H1 (cell line): Measurements from ENCODE around the gene TNC. TPM values are rescaled to one million over a fixed set of nuclear protein-coding genes. Genes with fewer than 3 reads are reported as not detected.

ENCODE experiments used
- CTCF ChIA-PET: fragments of 300-600 bp; sonication (Branson Sonifier 250); formaldehyde crosslinking; loops from one replicate; lab custom pipeline; 2021; ENCODE audit not compliant: partially characterized antibody; lab: Charles Lee
- POLR2A ChIA-PET: fragments of 300-600 bp; sonication (Branson Sonifier 250); formaldehyde crosslinking; loops from one replicate; lab custom pipeline; 2021; ENCODE audit warnings: inconsistent platforms; ENCODE audit not compliant: partially characterized antibody; lab: Charles Lee
- DNase-seq, 2 experiments: peaks; one replicate each; pipeline versions ENCODE4 v3.0.0 to v3.0.0-alpha.2; 2010 to 2022; ENCODE audit warnings: low spot score in 2 of 2, low read depth in 1 of 2, mixed read lengths in 1 of 2
- FAIRE-seq: peaks from 2 replicates; lab custom pipeline; 2011; peaks lifted over from hg19 to GRCh38; lab: Jason Lieb, UNC
- H2AFZ ChIP-seq: 2 replicates; pipeline ENCODE4 v1.8.1; 2012; ENCODE audit warnings: low read length, inconsistent platforms
- H2AK5ac ChIP-seq: 2 replicates; pipeline ENCODE4 v1.6.1; 2013; ENCODE audit warnings: low read depth, low read length
- H2BK120ac ChIP-seq: replicated peaks from 2 replicates; pipeline ENCODE3; 2013; ENCODE audit warnings: low read depth, low read length, inconsistent platforms
- H2BK12ac ChIP-seq: 2 replicates; pipeline ENCODE4 v1.6.1; 2013; ENCODE audit warnings: low read depth, low read length
- H2BK15ac ChIP-seq: 2 replicates; pipeline ENCODE4 v1.6.1; 2013; ENCODE audit warnings: low read length
- H2BK20ac ChIP-seq: 2 replicates; pipeline ENCODE4 v1.6.1; 2013; ENCODE audit warnings: low read length
- H2BK5ac ChIP-seq: 2 replicates; pipeline ENCODE4 v1.6.1; 2013; ENCODE audit warnings: low read depth, low read length
- H3K14ac ChIP-seq: 2 replicates; pipeline ENCODE4 v1.6.1; 2013; ENCODE audit warnings: inconsistent platforms; ENCODE audit not compliant: insufficient read length
- H3K18ac ChIP-seq: 2 replicates; pipeline ENCODE4 v1.6.1; 2013; ENCODE audit warnings: low read length; ENCODE audit errors: extremely low read depth
- H3K23ac ChIP-seq: 2 replicates; pipeline ENCODE4 v1.6.1; 2013; ENCODE audit warnings: inconsistent platforms; ENCODE audit not compliant: insufficient read length
- H3K23me2 ChIP-seq: 2 replicates; pipeline ENCODE4 v1.6.1; 2013; ENCODE audit warnings: low read depth, low read length
- H3K27ac ChIP-seq: 2 replicates; pipeline ENCODE4 v1.6.1; 2011; ENCODE audit warnings: low read depth, low read length, inconsistent platforms
- H3K27me3 ChIP-seq, 4 experiments: replicated peaks in 1 of 4; 1 replicate in 1 of 4; 2 replicates in 3 of 4; pipeline versions ENCODE4 v1.6.1 to v1.8.1; 2011 to 2013; ENCODE audit warnings: low read length in 3 of 4, mild to moderate bottlenecking in 3 of 4, inconsistent platforms in 2 of 4, mixed read lengths in 2 of 4, moderate library complexity in 1 of 4; ENCODE audit not compliant: control insufficient read depth in 3 of 4, insufficient read depth in 3 of 4; ENCODE audit errors: extremely low read depth in 1 of 4
- H3K36me3 ChIP-seq, 4 experiments: 2 replicates each; pipeline versions ENCODE4 v1.6.1 to v1.8.1; 2011 to 2013; ENCODE audit warnings: mild to moderate bottlenecking in 4 of 4, low read length in 3 of 4, moderate library complexity in 2 of 4, control low read depth in 1 of 4, inconsistent platforms in 1 of 4; ENCODE audit not compliant: insufficient read depth in 4 of 4, control insufficient read depth in 2 of 4
- H3K4ac ChIP-seq: replicated peaks from 2 replicates; pipeline ENCODE3; 2013; ENCODE audit warnings: low read length, low read depth, mixed read lengths, inconsistent platforms; ENCODE audit not compliant: insufficient read length
- H3K4me1 ChIP-seq, 4 experiments: replicated peaks in 1 of 4; 1 replicate in 1 of 4; 2 replicates in 3 of 4; pipeline versions ENCODE4 v1.6.1 to v1.8.1; 2011 to 2013; ENCODE audit warnings: low read length in 3 of 4, inconsistent platforms in 2 of 4, mixed read lengths in 1 of 4; ENCODE audit not compliant: insufficient read depth in 4 of 4, control insufficient read depth in 3 of 4
- H3K4me2 ChIP-seq, 2 experiments: 2 replicates each; pipeline versions ENCODE4 v1.6.1 to v1.8.1; 2011 to 2013; ENCODE audit warnings: low read depth in 2 of 2, low read length in 2 of 2, control low read depth in 1 of 2, inconsistent platforms in 1 of 2, mild to moderate bottlenecking in 1 of 2; ENCODE audit not compliant: insufficient read depth in 1 of 2
- H3K4me3 ChIP-seq, 4 experiments: fragments of 200-600, 300-600 bp in 1 of 4; sonication (generic), shearing (Covaris generic), sonication (Bioruptor Twin) in 1 of 4; 2 replicates each; pipeline versions ENCODE4 v1.5.1 to v1.8.1; 2011 to 2016; ENCODE audit warnings: low read length in 4 of 4, low read depth in 3 of 4, control low read depth in 2 of 4, inconsistent platforms in 2 of 4, mild to moderate bottlenecking in 2 of 4, mixed read lengths in 1 of 4, moderate library complexity in 1 of 4; ENCODE audit not compliant: insufficient read depth in 2 of 4; ENCODE audit errors: extremely low read depth in 1 of 4
- H3K56ac ChIP-seq: replicated peaks from 2 replicates; pipeline ENCODE3; 2013; ENCODE audit warnings: low read depth, mild to moderate bottlenecking, mixed read lengths, low read length, inconsistent platforms; ENCODE audit not compliant: insufficient read length
- H3K79me1 ChIP-seq: 2 replicates; pipeline ENCODE4 v1.6.1; 2013; ENCODE audit warnings: low read depth, low read length, control low read depth
- H3K79me2 ChIP-seq, 2 experiments: 2 replicates each; pipeline versions ENCODE4 v1.6.1 to v1.8.1; 2012 to 2013; ENCODE audit warnings: low read length in 2 of 2, mild to moderate bottlenecking in 2 of 2, inconsistent platforms in 1 of 2; ENCODE audit not compliant: insufficient read depth in 2 of 2, control insufficient read depth in 1 of 2
- H3K9ac ChIP-seq, 4 experiments: replicated peaks in 1 of 4; 1 replicate in 1 of 4; 2 replicates in 3 of 4; pipeline versions ENCODE4 v1.6.1 to v1.8.1; 2011 to 2013; ENCODE audit warnings: low read depth in 3 of 4, low read length in 3 of 4, control low read depth in 2 of 4, mild to moderate bottlenecking in 2 of 4, moderate library complexity in 2 of 4, inconsistent platforms in 1 of 4; ENCODE audit errors: extremely low read depth in 1 of 4
- H3K9me3 ChIP-seq, 2 experiments: 2 replicates each; pipeline versions ENCODE4 v1.6.1 to v1.8.1; 2012 to 2013; ENCODE audit warnings: mild to moderate bottlenecking in 2 of 2, moderate library complexity in 2 of 2, control low read depth in 1 of 2, inconsistent platforms in 1 of 2, low read depth in 1 of 2, low read length in 1 of 2, mixed read lengths in 1 of 2; ENCODE audit not compliant: insufficient read depth in 2 of 2
- H4K20me1 ChIP-seq, 2 experiments: replicated peaks in 1 of 2; 2 replicates each; pipeline versions ENCODE3 to v1.8.1; 2011 to 2013; ENCODE audit warnings: inconsistent platforms in 2 of 2, low read length in 2 of 2, mild to moderate bottlenecking in 1 of 2; ENCODE audit not compliant: insufficient read depth in 2 of 2, control insufficient read depth in 1 of 2
- H4K5ac ChIP-seq: 2 replicates; pipeline ENCODE4 v1.6.1; 2013; ENCODE audit warnings: low read length, low read depth, mixed read lengths, inconsistent platforms; ENCODE audit not compliant: insufficient read length
- H4K8ac ChIP-seq: 2 replicates; pipeline ENCODE4 v1.8.0; 2013; ENCODE audit warnings: mild to moderate bottlenecking, moderate library complexity, low read length, inconsistent platforms; ENCODE audit not compliant: insufficient read depth; ENCODE audit errors: extremely low read depth
- H4K91ac ChIP-seq: replicated peaks from 2 replicates; pipeline ENCODE3; 2013; ENCODE audit warnings: low read length, mixed read lengths, inconsistent platforms; ENCODE audit not compliant: insufficient read length
- BCL11A ChIP-seq, 2 experiments: IDR thresholded peaks; one replicate each; pipeline ENCODE4 v1.6.1; 2011; ENCODE audit warnings: low read depth in 2 of 2, low read length in 2 of 2, mild to moderate bottlenecking in 2 of 2
- BRCA1 ChIP-seq: IDR thresholded peaks from 2 replicates; pipeline ENCODE4 v1.6.1; 2012; ENCODE audit warnings: low read depth, low read length, improper control_type of control experiment
- CBX8 ChIP-seq: fragments of 300-800, 300-1000 bp; sonication (generic); IDR thresholded peaks from 2 replicates; pipeline ENCODE4 v1.7.1; 2016; ENCODE audit warnings: low read depth, low read length, borderline replicate concordance
- CEBPB ChIP-seq: IDR thresholded peaks from 2 replicates; pipeline ENCODE4 v1.6.1; 2012; ENCODE audit warnings: low read depth, low read length
- CHD1 ChIP-seq: IDR thresholded peaks from 2 replicates; pipeline ENCODE4 v1.6.1; 2012; ENCODE audit warnings: low read depth, low read length, improper control_type of control experiment
- JUN ChIP-seq: IDR thresholded peaks from 2 replicates; pipeline ENCODE4 v1.6.1; 2011; ENCODE audit warnings: low read depth, mild to moderate bottlenecking, improper control_type of control experiment, low read length
- KDM5A ChIP-seq: fragments of 200-600 bp; IDR thresholded peaks from 2 replicates; pipeline ENCODE4 v1.7.1; 2012; ENCODE audit warnings: mild to moderate bottlenecking, low read length, inconsistent platforms, mixed read lengths
- MAFK ChIP-seq: IDR thresholded peaks from 2 replicates; pipeline ENCODE4 v1.6.1; 2012; ENCODE audit warnings: low read depth, mild to moderate bottlenecking, improper control_type of control experiment, low read length
- NRF1 ChIP-seq: IDR thresholded peaks from 2 replicates; pipeline ENCODE4 v1.6.1; 2011; ENCODE audit warnings: mild to moderate bottlenecking, low read depth, low read length, improper control_type of control experiment
- PHF8 ChIP-seq: fragments of 200-600 bp; sonication (generic); conservative IDR thresholded peaks from 2 replicates; pipeline ENCODE4 v1.7.1; 2012; ENCODE audit warnings: low read depth, mild to moderate bottlenecking, inconsistent platforms, low read length, moderate library complexity
- POLR2A ChIP-seq, 2 experiments: IDR thresholded peaks; 1 replicate in 1 of 2; 2 replicates in 1 of 2; pipeline ENCODE4 v1.6.1; 2011; ENCODE audit warnings: low read depth in 2 of 2, low read length in 2 of 2, mild to moderate bottlenecking in 2 of 2; ENCODE audit errors: control extremely low read depth in 1 of 2
- SIN3A ChIP-seq, 2 experiments: IDR thresholded peaks in 1 of 2; conservative IDR thresholded peaks in 1 of 2; 2 replicates each; pipeline ENCODE4 v1.6.1; 2011 to 2012; ENCODE audit warnings: low read length in 2 of 2, improper control_type of control experiment in 1 of 2, low read depth in 1 of 2, mild to moderate bottlenecking in 1 of 2
- TAF1 ChIP-seq: IDR thresholded peaks from 2 replicates; pipeline ENCODE4 v1.6.1; 2011; ENCODE audit warnings: mild to moderate bottlenecking, low read depth, low read length
- USF2 ChIP-seq: IDR thresholded peaks from 2 replicates; pipeline ENCODE4 v1.6.1; 2011; ENCODE audit warnings: low read length, improper control_type of control experiment
- YY1 ChIP-seq: IDR thresholded peaks from 2 replicates; pipeline ENCODE4 v1.6.1; 2011; ENCODE audit warnings: low read depth, mild to moderate bottlenecking, low read length
- WGBS, 2 experiments: shearing (Covaris generic) in 1 of 2; methylation state at CpG; one replicate each; pipeline versions ENCODE4 v1.1.6 to v1.1.7; 2013 to 2015; ENCODE audit warnings: low lambda C conversion rate in 2 of 2, mixed read lengths in 2 of 2, inconsistent platforms in 1 of 2, low coverage in 1 of 2, missing lambda C conversion rate in 1 of 2; ENCODE audit not compliant: insufficient replicate concordance in 2 of 2, insufficient coverage in 1 of 2, insufficient read length in 1 of 2; ENCODE audit errors: extremely low coverage in 1 of 2, missing lambda C conversion rate in 1 of 2; 5-methylcytosine and 5-hydroxymethylcytosine counted together
- polyA plus RNA-seq, 7 experiments: library from polyadenylated mRNA; depleted of rRNA in 3 of 7; stranded (reverse) in 5 of 7; unstranded in 2 of 7; fragments of >200 nt in 5 of 7; fragments of 200-250 nt in 2 of 7; gene quantifications; 1 replicate in 5 of 7; 2 replicates in 1 of 7; 4 replicates in 1 of 7; pipeline versions ENCODE4 v1.2.1 to v1.2.3, GENCODE V29; 2011 to 2013; ENCODE audit warnings: missing spikeins in 2 of 7, mixed read lengths in 2 of 7
- total RNA-seq: library from RNA; stranded (reverse); fragmentation: NEBNext Ultra II Directional; extraction: Animal tissue kit (Norgen Biotek cat#: 25700); gene quantifications from 2 replicates; pipeline ENCODE4 v1.2.1, GENCODE V29; 2021

TNC gene
- total and polyA plus RNA-seq, 2 of the 8 experiments (the other 6 are each of a cell fraction or from before 2014, with no cell fraction given) = 6.2 to 11.4 TPM

GRCh38 chr9:115090486-115090885, 27.5 kb downstream of the TNC start:
- no peak overlapping the region for H2AFZ ChIP-seq
- H3K23me2 ChIP-seq = no peaks in the 10 kb centered on the region; the same call in 1 of the 2 replicates
- no peak overlapping the region for H3K4me2 ChIP-seq
- H4K5ac ChIP-seq = no peak overlapping the region
- no peak overlapping the region for H2BK15ac ChIP-seq
- no peak overlapping the region for H2BK12ac ChIP-seq
- DNase-seq (no peak), FAIRE-seq (no peak)
- H3K9ac ChIP-seq = no peak overlapping the region
- H3K79me2 ChIP-seq = no peaks in the 10 kb centered on the region
- no peak overlapping the region for H2BK5ac ChIP-seq
- no peak overlapping the region for H3K4ac ChIP-seq
- H3K79me1 ChIP-seq = no peaks in the 10 kb centered on the region
- H3K27me3 ChIP-seq = no peaks in the 10 kb centered on the region; a peak in 1 of 7 replicates
- H4K20me1 ChIP-seq = no peaks in the 10 kb centered on the region
- no peak overlapping the region for H2BK120ac ChIP-seq
- ChIA-PET CTCF (no interaction called here), POLR2A (interaction anchor here (1.4 kb wide), 1 partner anchor 9 kb away, joined by 3 read pairs; no protein-coding TSS in a partner anchor)
- H3K14ac ChIP-seq = no peak overlapping the region
- no peaks in the 10 kb centered on the region for H3K36me3 ChIP-seq
- no peak overlapping the region for H4K91ac ChIP-seq
- H3K18ac ChIP-seq = no peak overlapping the region
- no peak overlapping the region for H4K8ac ChIP-seq
- H3K9me3 ChIP-seq = no peaks in the 10 kb centered on the region
- H3K4me1 ChIP-seq = peaks cover 0 to 7% (median 1%) of the 10 kb centered on the region in 4 experiments; a peak in 3 of 7 replicates
- no peak overlapping the region for H3K27ac ChIP-seq
- H3K23ac ChIP-seq = no peak overlapping the region
- no peak overlapping the region for H2AK5ac ChIP-seq
- WGBS, 2 experiments = 88% methylated on average over 7 of the region's 9 CpGs; no CpG with 5 or more reads in 1 of the 2 experiments
- no peak overlapping the region for H2BK20ac ChIP-seq
- no peak overlapping the region for H3K56ac ChIP-seq
- H3K4me3 ChIP-seq = no peak overlapping the region
- TF ChIP-seq CEBPB (no peak), BCL11A (IDR thresholded peaks at IDR 0.05; ENCODE audit: low read depth in 2 of 2, low read length in 2 of 2) (no peak), POLR2A (IDR thresholded peaks at IDR 0.05; ENCODE audit: control extremely low read depth in 1 of 2, low read depth in 2 of 2, low read length in 2 of 2) (no peak), CHD1 (no peak), NRF1 (no peak), TAF1 (no peak), KDM5A (no peak), USF2 (no peak), BRCA1 (no peak), PHF8 (no peak), MAFK (no peak), JUN (no peak), CBX8 (no peak), SIN3A (conservative IDR thresholded peaks at IDR 0.05 in 1 of 2, IDR thresholded peaks at IDR 0.05 in 1 of 2; ENCODE audit: low read depth in 1 of 2, low read length in 2 of 2) (no peak), YY1 (no peak)
